HepG2 (cell line): ENCODE measurements around the gene BUD23. TPM values are rescaled to one million over a fixed set of nuclear protein-coding genes. Genes with fewer than 3 reads are reported as not detected.

Experiments used
- CEBPG ChIP-seq: IDR thresholded peaks from 2 replicates; pipeline ENCODE4 v1.6.1; 2016
- ETV5 ChIP-seq: IDR thresholded peaks from 2 replicates; pipeline ENCODE4 v1.6.1; 2018; ENCODE audit warnings: missing biosample characterization, missing genetic modification reagents, inconsistent platforms, borderline replicate concordance
- FOXA1 ChIP-seq, 2 experiments: fragments of 450-650 bp in 1 of 2; sonication (generic) in 1 of 2; formaldehyde crosslinking in 1 of 2; IDR thresholded peaks; 2 replicates each; pipeline versions ENCODE4 v1.4.0 to v1.6.1; 2016 to 2020; ENCODE audit warnings: missing genetic modification reagents in 1 of 2
- GZF1 ChIP-seq: sonication (generic); formaldehyde crosslinking; IDR thresholded peaks from 2 replicates; pipeline ENCODE4 v1.5.1; 2020; ENCODE audit warnings: mild to moderate bottlenecking, missing genetic modification reagents
- HNRNPUL1 ChIP-seq: fragments of 200-400 bp; formaldehyde crosslinking; IDR thresholded peaks from 2 replicates; pipeline ENCODE4 v1.6.1; 2017; ENCODE audit warnings: low read depth, mild to moderate bottlenecking, low read length, moderate library complexity
- MBD4 ChIP-seq: IDR thresholded peaks from 2 replicates; pipeline ENCODE4 v1.6.1; 2012; ENCODE audit warnings: low read length, inconsistent platforms, borderline replicate concordance
- MLXIP ChIP-seq: sonication (generic); formaldehyde crosslinking; IDR thresholded peaks from 2 replicates; pipeline ENCODE4 v1.9.0; 2021; ENCODE audit warnings: missing genetic modification reagents, borderline replicate concordance
- NFYC ChIP-seq: IDR thresholded peaks from 2 replicates; pipeline ENCODE4 v1.6.1; 2016; ENCODE audit warnings: missing genetic modification reagents, missing compliant biosample characterization
- PITX1 ChIP-seq: sonication (generic); formaldehyde crosslinking; IDR thresholded peaks from 2 replicates; pipeline ENCODE4 v1.5.1; 2020; ENCODE audit warnings: mild to moderate bottlenecking, missing genetic modification reagents
- POGK ChIP-seq: sonication (generic); formaldehyde crosslinking; conservative IDR thresholded peaks from 2 replicates; pipeline ENCODE4 v1.8.0; 2022; ENCODE audit warnings: mild to moderate bottlenecking, moderate library complexity, missing genetic modification reagents
- ZBTB26 ChIP-seq: IDR thresholded peaks from 2 replicates; pipeline ENCODE4 v1.6.1; 2016; ENCODE audit warnings: missing compliant biosample characterization, missing genetic modification reagents, borderline replicate concordance
- ZNF263 ChIP-seq: sonication (generic); formaldehyde crosslinking; IDR thresholded peaks from 2 replicates; pipeline ENCODE4 v1.4.0; 2020; ENCODE audit warnings: missing genetic modification reagents
- ZNF280D ChIP-seq: sonication (generic); formaldehyde crosslinking; IDR thresholded peaks from 2 replicates; pipeline ENCODE4 v1.5.1; 2020; ENCODE audit warnings: mild to moderate bottlenecking, missing genetic modification reagents
- ZNF570 ChIP-seq: sonication (generic); formaldehyde crosslinking; IDR thresholded peaks from 2 replicates; pipeline ENCODE4 v1.4.0; 2020; ENCODE audit warnings: mild to moderate bottlenecking, missing genetic modification reagents, borderline replicate concordance
- ZNF615 ChIP-seq: sonication (generic); formaldehyde crosslinking; IDR thresholded peaks from 2 replicates; pipeline ENCODE4 v1.5.0; 2020; ENCODE audit warnings: mild to moderate bottlenecking, missing genetic modification reagents, borderline replicate concordance
- ZNF670 ChIP-seq: sonication (generic); formaldehyde crosslinking; IDR thresholded peaks from 2 replicates; pipeline ENCODE4 v1.8.0; 2022; ENCODE audit warnings: mild to moderate bottlenecking, missing genetic modification reagents, borderline replicate concordance
- ZNF761 ChIP-seq: sonication (generic); formaldehyde crosslinking; conservative IDR thresholded peaks from 2 replicates; pipeline ENCODE4 v1.4.0; 2020; ENCODE audit warnings: mild to moderate bottlenecking, missing genetic modification reagents
- ZNF768 ChIP-seq: sonication (generic); formaldehyde crosslinking; IDR thresholded peaks from 2 replicates; pipeline ENCODE4 v1.4.0; 2020; ENCODE audit warnings: missing genetic modification reagents
- ZNF775 ChIP-seq: sonication (generic); formaldehyde crosslinking; IDR thresholded peaks from 2 replicates; pipeline ENCODE4 v1.4.0; 2020; ENCODE audit warnings: missing genetic modification reagents, mild to moderate bottlenecking, moderate library complexity, borderline replicate concordance
- ZNF790 ChIP-seq: sonication (generic); formaldehyde crosslinking; IDR thresholded peaks from 2 replicates; pipeline ENCODE4 v1.8.0; 2022; ENCODE audit warnings: missing genetic modification reagents, mild to moderate bottlenecking, borderline replicate concordance
- polyA plus RNA-seq, 8 experiments: library from polyadenylated mRNA; depleted of rRNA in 3 of 8; stranded (reverse) in 7 of 8; unstranded in 1 of 8; fragments of >200 nt; fragmentation: Illumina TruSeq in 4 of 8; extraction: Trizol in 4 of 8; gene quantifications; 2 replicates each; pipeline versions ENCODE4 v1.2.1 to v1.2.3, GENCODE V29; 2011 to 2016; ENCODE audit warnings: low read depth in 4 of 8, missing spikeins in 1 of 8, mixed read lengths in 1 of 8; ENCODE audit not compliant: insufficient read depth in 1 of 8
- total RNA-seq, 5 experiments: library from RNA; depleted of rRNA; stranded (reverse); fragments of >200 nt; fragmentation: Illumina TruSeq; extraction: Trizol; gene quantifications; 2 replicates each; pipeline ENCODE4 v1.2.3, GENCODE V29; 2016; ENCODE audit warnings: low read depth in 1 of 5

Gene BUD23
- total and polyA plus RNA-seq, 2 of the 13 experiments (the other 11 are each of a cell fraction or from before 2014, with no cell fraction given) = 47.5 to 54.5 TPM

- TF ChIP-seq MLXIP = no peak
- TF ChIP-seq ZNF280D = 0 out of 2 replicates have a peak, but pooled peaks have one; percentile 16
- no peak for TF ChIP-seq ZNF615 (CRISPR knock-in tag)
- peak; percentile 14; the same call in 1 of the 2 replicates for TF ChIP-seq GZF1 (CRISPR knock-in tag)
- TF ChIP-seq ZNF775 = no peak
- TF ChIP-seq ZNF670 (CRISPR knock-in tag) = no peak
- TF ChIP-seq ZNF761 (CRISPR knock-in tag) = no peak
- no peak for TF ChIP-seq POGK (CRISPR knock-in tag)
- no peak for TF ChIP-seq MBD4
- 0 out of 2 replicates have a peak, but pooled peaks have one; percentile 1 for TF ChIP-seq ZBTB26 (CRISPR knock-in tag)
- TF ChIP-seq ZNF790 (CRISPR knock-in tag) = no peak
- TF ChIP-seq ETV5 (CRISPR knock-in tag) = no peak
- no peak for TF ChIP-seq FOXA1 (IDR thresholded peaks at IDR 0.05)
- TF ChIP-seq FOXA1 (CRISPR knock-in tag; IDR thresholded peaks at IDR 0.05) = no peak
- TF ChIP-seq NFYC = no peak
- TF ChIP-seq ZNF263 (CRISPR knock-in tag) = peak; percentile 92
- no peak for TF ChIP-seq HNRNPUL1
- TF ChIP-seq PITX1 = no peak
- no peak for TF ChIP-seq CEBPG
- TF ChIP-seq ZNF570 (CRISPR knock-in tag) = no peak
- peak; percentile 92 for TF ChIP-seq ZNF768 (CRISPR knock-in tag)
Observed at GRCh38 chr7:73646785-73647724, 36.3 kb upstream of the BUD23 start (continued).
